Measurements from ENCODE around the gene POU2AF2.
A peak's percentile ranks its signal among the peaks of the same experiment; 100 is the strongest.

The POU2AF2 gene

GRCh38 chr11:111334532-111335502 is 89.3 kb downstream of the POU2AF2 start:
- DNase-seq: peak; percentile 73

GRCh38 chr11:111335549-111335948 is 90.0 kb downstream of the POU2AF2 start:
- no peak for DNase-seq

Data from COR-L47 (cell line).